ENCODE measurements around the gene DNAJC27. TPM values are rescaled to one million over a fixed set of nuclear protein-coding genes. Genes with fewer than 3 reads are reported as not detected.

The DNAJC27 gene
- total RNA-seq, 1 experiment from 2014 or later, result 3.4 TPM

GRCh38 chr2:24894750-24895149 is 77.0 kb downstream of the DNAJC27 start:
- in situ Hi-C loops (cut with HindIII; ENCODE audit: low pct_unique_long_range_greater_than_20kb, low sequenced_read_pairs), result no loop called here
- DNase-seq (ENCODE audit: low read depth, low spot score), result no peak

GRCh38 chr2:24893934-24894333 is 77.8 kb downstream of the DNAJC27 start:
- in situ Hi-C loops (cut with HindIII; ENCODE audit: low pct_unique_long_range_greater_than_20kb, low sequenced_read_pairs), result no loop called here
- DNase-seq (ENCODE audit: low read depth, low spot score), result no peak

Small RNAs within 50 kb of the gene (small RNA-seq; reads per million reads assigned to genes)
- gene AC013267.1 (0 reads per million in 2 experiments), gene RF00016 (0 to 0.02 reads per million in 2 experiments), gene RF00019 (0 reads per million in 2 experiments)

Other genes with a start within 250 kb of the DNAJC27 start
- gene PTRHD1, start 178.6 kb downstream of the DNAJC27 start, total RNA-seq (2014; rRNA removed; shearing (Covaris generic)), result 57.6 and 61.2 TPM in 2 replicates
- gene CENPO, start 178.5 kb downstream of the DNAJC27 start, total RNA-seq (2014; rRNA removed; shearing (Covaris generic)), result 20.5 and 24.5 TPM in 2 replicates
- gene ADCY3, start 51.7 kb downstream of the DNAJC27 start, total RNA-seq (2014; rRNA removed; shearing (Covaris generic)), result 22.6 and 25.8 TPM in 2 replicates
- gene EFR3B, start 70.1 kb upstream of the DNAJC27 start, total RNA-seq (2014; rRNA removed; shearing (Covaris generic)), result 7.9 and 10.1 TPM in 2 replicates
- not detected in 2 replicates for gene POMC, start 196.6 kb upstream of the DNAJC27 start, total RNA-seq (2014; rRNA removed; shearing (Covaris generic))